Adrenal gland (tissue), 5 donors: ENCODE measurements around the gene VAMP1.

ENCODE experiments used
- POLR2A ChIP-seq, 2 donors: fragments of 450-650 bp; IDR thresholded peaks; one replicate each; pipeline ENCODE4 v1.6.1; 2017; ENCODE audit warnings: antibody characterized with exemption in 2 of 2, mild to moderate bottlenecking in 2 of 2, moderate library complexity in 1 of 2
- TF ChIP-seq, protein P1 (sequence below), 6 experiments: fragments of 450-650 bp in 4 of 6; fragments of 200-600 bp in 2 of 6; sonication (generic) in 1 of 6; IDR thresholded peaks; 1 replicate in 5 of 6; 2 replicates in 1 of 6; pipeline versions ENCODE4 v1.5.1 to v1.8.0; 2016 to 2021; ENCODE audit warnings: antibody characterized with exemption in 6 of 6, mild to moderate bottlenecking in 2 of 6, moderate library complexity in 1 of 6
- donor health status: DM: no; HTN: no; CAD: no.

DNA sequence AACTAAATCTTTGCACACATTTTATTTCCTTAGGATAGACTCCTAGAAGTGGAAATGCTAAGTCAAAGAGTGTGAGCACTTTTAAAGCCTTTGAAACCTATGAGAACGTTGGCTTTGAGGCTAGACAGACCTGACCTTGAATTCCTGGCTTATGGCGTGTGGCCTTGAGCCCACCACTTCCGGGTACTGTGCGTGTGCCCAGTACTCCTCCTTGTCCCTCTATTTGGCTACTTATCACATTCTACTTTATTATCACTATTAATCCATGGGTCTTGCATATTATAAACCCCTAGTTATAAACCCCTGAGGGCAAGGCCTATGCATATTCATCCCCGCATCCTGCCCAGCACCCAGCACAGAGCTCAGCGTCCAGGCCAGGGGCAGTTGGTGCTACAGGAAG is 51.7 kb downstream of the VAMP1 start:
- no peak for TF ChIP-seq POLR2A (IDR thresholded peaks at IDR 0.05)
- TF ChIP-seq, protein P1, sequence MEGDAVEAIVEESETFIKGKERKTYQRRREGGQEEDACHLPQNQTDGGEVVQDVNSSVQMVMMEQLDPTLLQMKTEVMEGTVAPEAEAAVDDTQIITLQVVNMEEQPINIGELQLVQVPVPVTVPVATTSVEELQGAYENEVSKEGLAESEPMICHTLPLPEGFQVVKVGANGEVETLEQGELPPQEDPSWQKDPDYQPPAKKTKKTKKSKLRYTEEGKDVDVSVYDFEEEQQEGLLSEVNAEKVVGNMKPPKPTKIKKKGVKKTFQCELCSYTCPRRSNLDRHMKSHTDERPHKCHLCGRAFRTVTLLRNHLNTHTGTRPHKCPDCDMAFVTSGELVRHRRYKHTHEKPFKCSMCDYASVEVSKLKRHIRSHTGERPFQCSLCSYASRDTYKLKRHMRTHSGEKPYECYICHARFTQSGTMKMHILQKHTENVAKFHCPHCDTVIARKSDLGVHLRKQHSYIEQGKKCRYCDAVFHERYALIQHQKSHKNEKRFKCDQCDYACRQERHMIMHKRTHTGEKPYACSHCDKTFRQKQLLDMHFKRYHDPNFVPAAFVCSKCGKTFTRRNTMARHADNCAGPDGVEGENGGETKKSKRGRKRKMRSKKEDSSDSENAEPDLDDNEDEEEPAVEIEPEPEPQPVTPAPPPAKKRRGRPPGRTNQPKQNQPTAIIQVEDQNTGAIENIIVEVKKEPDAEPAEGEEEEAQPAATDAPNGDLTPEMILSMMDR (IDR thresholded peaks at IDR 0.05), result no peak
